Common myeloid progenitor, CD34-positive (primary cell): ENCODE results near the gene ISOC1.

Source experiments
- CTCF ChIA-PET: fragments of 350-600 bp; sonication (Branson Sonifier 250); formaldehyde crosslinking; loops from one replicate; lab custom pipeline; 2021; ENCODE audit warnings: antibody characterized with exemption; lab: Charles Lee
- POLR2A ChIA-PET: fragments of 350-600 bp; sonication (Branson Sonifier 250); formaldehyde crosslinking; loops from one replicate; lab custom pipeline; 2021; ENCODE audit warnings: antibody characterized with exemption; lab: Charles Lee
- DNase-seq, 3 donors: peaks; one replicate each; pipeline versions ENCODE4 v3.0.0 to v3.0.0-alpha.2; 2013
- H3K27ac ChIP-seq, 2 experiments: 1 replicate in 1 of 2; 2 replicates in 1 of 2; pipeline ENCODE4 v1.7.0; 2013; ENCODE audit warnings: inconsistent platforms in 2 of 2, low read length in 2 of 2, mild to moderate bottlenecking in 2 of 2, low read depth in 1 of 2, moderate library complexity in 1 of 2; ENCODE audit not compliant: severe bottlenecking in 2 of 2, insufficient read depth in 1 of 2, poor library complexity in 1 of 2
- H3K27me3 ChIP-seq, 5 experiments: replicated peaks in 2 of 5; 1 replicate in 3 of 5; 2 replicates in 2 of 5; pipeline versions ENCODE4 v1.6.1 to v1.7.0; 2013; ENCODE audit warnings: low read length in 4 of 5, mild to moderate bottlenecking in 2 of 5, moderate library complexity in 2 of 5, inconsistent platforms in 1 of 5; ENCODE audit not compliant: insufficient read depth in 5 of 5, control insufficient read depth in 4 of 5
- H3K36me3 ChIP-seq, 4 experiments: 1 replicate in 2 of 4; 2 replicates in 2 of 4; pipeline versions ENCODE4 v1.6.1 to v1.7.0; 2013; ENCODE audit warnings: low read length in 3 of 4, control low read depth in 1 of 4, mild to moderate bottlenecking in 1 of 4; ENCODE audit not compliant: control insufficient read depth in 4 of 4, insufficient read depth in 4 of 4
- H3K4me1 ChIP-seq, 4 experiments: 1 replicate in 3 of 4; 2 replicates in 1 of 4; pipeline versions ENCODE4 v1.6.1 to v1.7.1; 2013; ENCODE audit warnings: low read length in 3 of 4, mild to moderate bottlenecking in 3 of 4, control low read depth in 1 of 4, inconsistent platforms in 1 of 4, moderate library complexity in 1 of 4; ENCODE audit not compliant: control insufficient read depth in 4 of 4, insufficient read depth in 4 of 4; ENCODE audit errors: control extremely low read depth in 1 of 4
- H3K4me3 ChIP-seq, 7 experiments: 1 replicate in 4 of 7; 2 replicates in 3 of 7; pipeline versions ENCODE4 v1.5.1 to v1.7.0; 2013; ENCODE audit warnings: mild to moderate bottlenecking in 7 of 7, low read length in 6 of 7, moderate library complexity in 6 of 7, inconsistent platforms in 2 of 7, low read depth in 2 of 7, control low read depth in 1 of 7; ENCODE audit not compliant: insufficient read depth in 4 of 7, control insufficient read depth in 1 of 7; ENCODE audit errors: extremely low read depth in 1 of 7
- H3K9me3 ChIP-seq, 5 experiments: 1 replicate in 4 of 5; 2 replicates in 1 of 5; pipeline versions ENCODE4 v1.6.1 to v1.7.1; 2013; ENCODE audit warnings: low read length in 4 of 5, mild to moderate bottlenecking in 2 of 5, inconsistent platforms in 1 of 5, low read depth in 1 of 5, moderate library complexity in 1 of 5; ENCODE audit not compliant: control insufficient read depth in 4 of 5, insufficient read depth in 2 of 5; ENCODE audit errors: control extremely low read depth in 1 of 5
- WGBS: methylation state at CpG from one replicate; pipeline ENCODE4 v1.1.5; 2013; ENCODE audit not compliant: insufficient coverage; 5-methylcytosine and 5-hydroxymethylcytosine counted together

The ISOC1 gene

DNA sequence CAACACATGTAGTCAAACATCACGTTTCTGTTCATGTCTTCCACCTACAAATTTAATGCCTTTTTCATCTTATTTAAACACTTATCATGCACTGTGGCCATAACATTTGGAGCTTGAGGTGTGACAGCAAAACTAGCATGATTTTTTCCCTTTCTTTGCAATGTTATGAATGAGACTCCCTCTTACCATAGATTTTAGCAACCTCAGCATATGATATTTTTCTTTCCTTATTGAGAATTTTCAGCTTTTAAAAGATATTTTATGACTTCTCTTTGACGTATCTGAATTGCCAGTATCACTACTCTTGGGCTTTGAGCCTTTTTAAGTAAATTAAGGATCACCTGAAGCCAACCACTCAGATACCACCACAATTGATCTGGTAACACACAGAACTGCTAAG, 32.7 kb upstream of the ISOC1 start:
- Histone ChIP-seq H3K27me3 (no peaks in the 10 kb centered on the region), H3K4me3 (no peak overlapping the region), H3K9me3 (peaks cover 0 to 4% (median 0%) of the 10 kb centered on the region in 5 experiments), H3K4me1 (no peaks in the 10 kb centered on the region), H3K27ac (no peak overlapping the region), H3K36me3 (no peaks in the 10 kb centered on the region)
- POLR2A ChIA-PET = no interaction called here
- CTCF ChIA-PET = no interaction called here
- WGBS = 100% methylated on average over 2 of the region's 2 CpGs
- DNase-seq = no peak

DNA sequence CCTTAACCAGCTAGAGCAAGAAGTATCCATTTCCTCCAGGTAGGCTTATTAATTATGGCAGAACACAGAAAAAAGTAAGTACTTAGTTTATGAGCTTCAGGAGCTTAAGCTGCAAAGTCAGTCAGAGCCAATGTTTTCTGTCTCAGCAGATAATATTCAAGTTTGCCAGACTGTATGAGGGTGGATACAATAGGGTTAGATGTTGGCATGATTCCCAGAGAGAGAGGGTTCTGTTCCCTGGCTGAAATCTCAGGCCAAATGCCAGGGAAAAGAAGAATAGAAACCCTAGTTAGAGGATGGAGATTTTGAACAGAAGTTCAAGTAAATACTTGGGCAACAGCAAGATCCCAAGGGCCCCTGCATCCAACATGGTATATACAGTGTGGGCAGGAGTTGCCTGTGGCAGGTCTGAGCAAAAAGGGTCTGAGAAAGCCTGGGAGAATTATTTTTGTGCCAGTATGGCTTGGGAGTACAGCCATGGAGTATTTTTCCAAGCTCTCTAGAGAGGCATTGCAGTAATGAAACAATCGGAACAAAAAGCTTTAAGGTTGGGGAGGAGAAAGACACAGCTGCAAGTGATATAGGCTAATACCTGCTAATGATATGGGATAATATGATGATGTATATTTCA, 31.0 kb upstream of the ISOC1 start:
- CTCF ChIA-PET = no interaction called here
- H3K9me3 ChIP-seq = no peaks in the 10 kb centered on the region
- WGBS = 100% methylated on average over 1 of the region's 1 CpG
- DNase-seq = no peak
- H3K36me3 ChIP-seq = no peaks in the 10 kb centered on the region
- POLR2A ChIA-PET = interaction anchor here (0.7 kb wide), 1 partner anchor 166 kb away, joined by 3 read pairs; no protein-coding TSS in a partner anchor
- H3K4me1 ChIP-seq = no peaks in the 10 kb centered on the region
- no peak overlapping the region for H3K27ac ChIP-seq
- H3K27me3 ChIP-seq = no peaks in the 10 kb centered on the region
- no peak overlapping the region for H3K4me3 ChIP-seq

DNA sequence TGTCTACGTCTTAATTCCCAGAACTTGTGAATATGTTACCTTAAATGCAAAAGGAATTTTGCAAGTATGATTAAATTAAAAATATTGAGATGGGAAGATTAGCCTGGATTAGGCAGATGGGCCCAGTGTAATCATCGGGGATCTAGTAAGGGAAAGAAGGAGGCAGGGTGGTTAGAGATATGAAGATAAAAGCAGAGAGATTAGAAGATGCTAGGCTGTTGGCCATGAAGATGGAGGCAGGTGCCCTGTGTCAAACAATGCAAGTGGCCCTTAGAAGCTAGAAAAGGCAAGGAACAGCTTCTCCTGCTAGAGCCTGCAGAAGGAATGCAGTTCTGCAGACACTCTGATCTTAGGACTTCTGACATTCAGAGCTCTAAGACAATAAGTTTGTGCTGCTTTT, 28.8 kb upstream of the ISOC1 start:
- ChIA-PET CTCF (no interaction called here), POLR2A (no interaction called here)
- DNase-seq = no peak
- H3K9me3 ChIP-seq = no peaks in the 10 kb centered on the region
- H3K4me3 ChIP-seq = no peak overlapping the region
- H3K27ac ChIP-seq = no peak overlapping the region
- WGBS = 100% methylated on average over 2 of the region's 2 CpGs
- no peaks in the 10 kb centered on the region for H3K4me1 ChIP-seq
- no peaks in the 10 kb centered on the region for H3K36me3 ChIP-seq
- H3K27me3 ChIP-seq = no peaks in the 10 kb centered on the region

DNA sequence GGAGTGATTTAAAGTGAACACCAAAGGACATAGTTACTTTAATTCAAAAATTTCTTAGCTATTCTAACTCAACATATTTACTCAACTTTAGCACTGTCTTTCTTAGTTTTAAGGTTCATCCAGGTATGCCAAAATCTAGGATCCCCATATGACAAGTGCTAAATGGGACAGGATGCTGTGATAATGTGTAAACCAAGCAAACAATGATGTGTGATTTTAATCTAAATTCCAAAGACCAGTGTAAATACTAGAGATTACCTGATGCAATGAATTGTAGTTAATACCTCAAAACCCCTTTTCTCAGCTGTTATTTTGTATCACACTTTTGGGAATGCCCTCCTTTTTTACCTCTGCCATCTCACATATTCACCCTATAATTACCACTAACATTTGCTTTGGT, 26.8 kb upstream of the ISOC1 start:
- Histone ChIP-seq H3K27ac (no peak overlapping the region), H3K27me3 (no peaks in the 10 kb centered on the region), H3K4me3 (no peak overlapping the region), H3K4me1 (no peaks in the 10 kb centered on the region), H3K9me3 (no peaks in the 10 kb centered on the region), H3K36me3 (no peaks in the 10 kb centered on the region)
- POLR2A ChIA-PET = interaction anchor here (0.7 kb wide), 1 partner anchor 27 kb away, joined by 4 read pairs; the partner anchor contains the start of gene ISOC1
- DNase-seq = no peak
- CTCF ChIA-PET = interaction anchor here (0.7 to 2.6 kb wide), 3 partner anchors 23 to 162 kb away, joined by 3 to 7 read pairs (median 3); partner anchors contain the start of gene ISOC1

DNA sequence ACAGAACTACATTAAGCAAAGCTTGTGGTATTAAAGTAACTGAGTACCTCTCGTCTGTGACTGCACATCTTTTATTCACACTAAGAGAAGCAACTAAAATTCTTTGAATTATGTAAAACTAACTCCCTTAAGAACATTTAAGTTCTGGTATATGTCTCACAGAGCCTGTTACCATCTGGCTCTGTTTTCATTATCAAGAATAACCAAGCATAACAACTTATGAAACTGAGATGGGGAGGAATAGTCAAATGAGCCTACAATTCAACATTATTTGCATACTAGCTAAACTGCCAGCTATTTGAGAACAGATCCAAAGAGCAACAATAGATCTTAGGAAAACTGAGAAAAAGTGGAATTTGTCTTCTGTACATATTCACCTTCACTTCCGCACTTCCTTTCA, 25.3 kb upstream of the ISOC1 start:
- Histone ChIP-seq H3K4me1 (no peaks in the 10 kb centered on the region), H3K4me3 (no peak overlapping the region), H3K27me3 (no peaks in the 10 kb centered on the region), H3K27ac (no peak overlapping the region), H3K36me3 (no peaks in the 10 kb centered on the region), H3K9me3 (no peaks in the 10 kb centered on the region)
- ChIA-PET POLR2A (no interaction called here), CTCF (interaction anchor here (2.6 kb wide), 1 partner anchor 164 kb away, joined by 7 read pairs; no protein-coding TSS in a partner anchor)
- DNase-seq = no peak
- no CpG with 5 or more reads among the region's 2 CpGs for WGBS

DNA sequence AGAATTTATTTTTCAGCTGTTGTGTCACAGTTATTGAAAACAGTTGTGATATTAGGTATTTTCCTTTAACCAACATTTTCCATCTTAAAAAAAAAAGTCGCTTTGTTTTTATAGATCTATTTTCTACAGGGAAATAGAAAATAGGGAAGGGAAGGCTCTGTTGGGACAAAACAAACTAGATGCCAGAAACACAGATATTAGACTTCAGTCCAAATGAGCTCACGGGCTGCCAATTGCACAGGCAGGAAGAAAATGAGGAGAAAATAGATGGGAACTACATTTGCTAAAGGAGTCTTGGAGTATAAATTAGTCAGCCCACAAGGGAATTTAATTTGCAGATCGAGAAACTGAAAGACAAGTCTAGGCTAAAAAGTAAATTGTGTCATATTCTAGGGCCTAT, 21.4 kb upstream of the ISOC1 start:
- CTCF ChIA-PET = no interaction called here
- no peak for DNase-seq
- 93% methylated on average over 2 of the region's 3 CpGs for WGBS
- Histone ChIP-seq H3K9me3 (no peaks in the 10 kb centered on the region), H3K27ac (no peak overlapping the region), H3K4me3 (no peak overlapping the region), H3K36me3 (no peaks in the 10 kb centered on the region), H3K4me1 (no peaks in the 10 kb centered on the region), H3K27me3 (no peaks in the 10 kb centered on the region)
- POLR2A ChIA-PET = no interaction called here

DNA sequence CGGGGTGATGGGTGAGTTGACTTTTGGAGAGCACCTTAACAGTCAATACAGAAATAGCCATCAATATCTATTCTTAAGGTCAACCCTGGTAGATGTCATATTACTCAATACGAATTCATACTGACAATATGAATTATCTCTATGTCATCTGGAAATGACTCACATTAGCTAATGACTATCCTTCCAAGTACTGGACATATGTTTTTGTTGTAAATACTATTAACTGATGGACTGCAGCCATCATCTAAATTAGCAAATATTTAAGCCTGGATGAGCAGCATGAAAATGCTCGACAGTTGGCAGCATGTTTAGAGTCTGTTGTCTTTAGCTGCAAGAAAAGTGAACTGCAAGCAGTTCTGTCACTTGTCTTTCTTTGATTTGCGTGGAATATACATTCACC, 19.6 kb upstream of the ISOC1 start:
- 100% methylated on average over 1 of the region's 4 CpGs for WGBS
- H3K4me3 ChIP-seq = no peak overlapping the region
- DNase-seq = no peak
- CTCF ChIA-PET = no interaction called here
- no peak overlapping the region for H3K27ac ChIP-seq
- no peaks in the 10 kb centered on the region for H3K4me1 ChIP-seq
- no peaks in the 10 kb centered on the region for H3K36me3 ChIP-seq
- H3K9me3 ChIP-seq = no peaks in the 10 kb centered on the region
- POLR2A ChIA-PET = no interaction called here
- no peaks in the 10 kb centered on the region for H3K27me3 ChIP-seq
